Adrenal gland (tissue), 12 donors: ENCODE data around the gene CCDC177. TPM values are rescaled to one million over a fixed set of nuclear protein-coding genes. Genes with fewer than 3 reads are reported as not detected.

Experiments used
- DNase-seq, 7 donors: peaks; one replicate each; pipeline ENCODE4 v3.0.0-alpha.2; 2019 to 2020
- H3K27ac ChIP-seq, 5 donors: fragments of 200-600 bp; sonication (generic) in 4 of 5; 1 replicate in 3 of 5; 2 replicates in 2 of 5; pipeline versions ENCODE4 v1.5.1 to v1.8.0; 2016 to 2020; ENCODE audit warnings: mild to moderate bottlenecking in 1 of 5
- H3K27me3 ChIP-seq: fragments of 200-600 bp; 2 replicates; pipeline ENCODE4 v1.8.0; 2021
- H3K36me3 ChIP-seq, 2 donors: fragments of 200-600 bp; replicated peaks in 1 of 2; 1 replicate in 1 of 2; 2 replicates in 1 of 2; pipeline versions ENCODE4 v1.5.1 to v1.8.0; 2018 to 2022
- H3K4me1 ChIP-seq, 2 donors: fragments of 200-600 bp; replicated peaks in 1 of 2; 1 replicate in 1 of 2; 2 replicates in 1 of 2; pipeline versions ENCODE4 v1.5.1 to v1.8.0; 2018 to 2021
- H3K4me3 ChIP-seq, 4 donors: fragments of 200-600 bp; sonication (generic) in 3 of 4; one replicate each; pipeline ENCODE4 v1.5.1; 2016 to 2018
- H3K9me3 ChIP-seq, 3 donors: fragments of 200-600 bp; sonication (generic) in 1 of 3; replicated peaks in 1 of 3; 1 replicate in 2 of 3; 2 replicates in 1 of 3; pipeline versions ENCODE4 v1.5.1 to v1.8.0; 2016 to 2021
- POLR2A ChIP-seq, 2 donors: fragments of 450-650 bp; IDR thresholded peaks; one replicate each; pipeline ENCODE4 v1.6.1; 2017; ENCODE audit warnings: antibody characterized with exemption in 2 of 2, mild to moderate bottlenecking in 2 of 2, moderate library complexity in 1 of 2
- WGBS, 4 donors: extraction: QIAGEN DNeasy Blood & Tissue Kit in 2 of 4; methylation state at CpG; one replicate each; pipeline versions ENCODE4 v1.1.5 to v1.1.7; 2013 to 2017; 5-methylcytosine and 5-hydroxymethylcytosine counted together
- intact Hi-C, 2 donors: fragments of 100-400 bp; cut with DNase I; formaldehyde crosslinking; loops; one replicate each; pipeline versions ENCODE4 v1.14.1 to v1.15.0; 2022 to 2023
- polyA plus RNA-seq, 3 donors: library from polyadenylated mRNA; stranded (reverse); fragments of 200-250 nt in 2 of 3; fragments of 350-450 nt in 1 of 3; fragmentation: Illumina TruSeq in 1 of 3; extraction: RNeasy Lipid Tissue Mini Kit (QIAGEN cat#74804) in 1 of 3; gene quantifications; one replicate each; pipeline ENCODE4 v1.2.3, GENCODE V29; 2013 to 2014
- total RNA-seq, 9 donors: library from RNA; depleted of rRNA in 4 of 9; stranded (reverse); fragments of >200 nt in 4 of 9; fragments of 120-200 nt in 1 of 9; fragmentation: NEBNext Ultra II Directional in 1 of 9; extraction: Animal tissue kit (Norgen Biotek cat#: 25700) in 1 of 9; gene quantifications; one replicate each; pipeline versions ENCODE4 v1.1.0 to v1.2.4, GENCODE V29; 2013 to 2023
- TF ChIP-seq, protein P1 (sequence below), 6 experiments: fragments of 450-650 bp in 4 of 6; fragments of 200-600 bp in 2 of 6; sonication (generic) in 1 of 6; IDR thresholded peaks; 1 replicate in 5 of 6; 2 replicates in 1 of 6; pipeline versions ENCODE4 v1.5.1 to v1.8.0; 2016 to 2021; ENCODE audit warnings: antibody characterized with exemption in 6 of 6, mild to moderate bottlenecking in 2 of 6, moderate library complexity in 1 of 6
- donor health status: healthy with polysubstance abuse.
- donor health status: Bipolar disorder and iron deficiency.
- donor health status: DM: yes; HTN: yes; CAD: no.
- donor health status: DM: no; HTN: no; CAD: no.
- donor health status: DM: no; HTN: no; CAD: no.
- donor health status: DM: yes; HTN: yes; CAD: no.

CCDC177 gene
- total and polyA plus RNA-seq, 12 donors, result 0.04 to 0.61 (median 0.30) TPM; not detected in 3

DNA sequence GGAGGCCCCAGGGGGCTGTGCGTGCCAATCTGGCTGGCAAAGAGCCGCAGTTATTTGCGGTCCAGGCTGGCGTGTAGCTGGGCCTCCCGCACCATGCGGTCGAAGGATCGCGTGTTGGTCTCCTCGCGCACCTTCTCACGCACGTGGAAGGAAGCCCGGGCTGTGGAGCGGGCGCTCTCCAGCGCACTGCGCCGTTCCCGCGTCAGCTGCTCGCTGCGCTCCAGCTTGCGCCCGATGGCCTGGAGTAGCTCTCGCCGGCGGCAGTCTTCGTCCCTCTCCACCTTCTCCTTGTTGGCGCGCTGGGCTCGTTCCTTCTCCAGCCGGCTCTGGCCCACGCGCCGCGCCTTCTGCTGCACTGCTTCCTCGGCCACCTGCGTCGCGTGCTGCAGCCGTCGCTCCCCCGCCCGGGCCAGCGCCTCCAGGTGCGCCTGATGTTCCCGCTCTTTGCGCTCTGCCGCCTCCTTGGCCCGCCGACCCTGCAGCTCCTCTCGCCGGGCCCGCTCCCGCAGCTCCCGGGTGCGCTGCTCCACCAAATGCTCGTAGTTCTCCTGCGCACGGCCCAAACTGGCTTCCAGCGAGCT lies 3.1 kb downstream of the CCDC177 start:
- no peak for TF ChIP-seq POLR2A (IDR thresholded peaks at IDR 0.05)
- TF ChIP-seq, protein P1, sequence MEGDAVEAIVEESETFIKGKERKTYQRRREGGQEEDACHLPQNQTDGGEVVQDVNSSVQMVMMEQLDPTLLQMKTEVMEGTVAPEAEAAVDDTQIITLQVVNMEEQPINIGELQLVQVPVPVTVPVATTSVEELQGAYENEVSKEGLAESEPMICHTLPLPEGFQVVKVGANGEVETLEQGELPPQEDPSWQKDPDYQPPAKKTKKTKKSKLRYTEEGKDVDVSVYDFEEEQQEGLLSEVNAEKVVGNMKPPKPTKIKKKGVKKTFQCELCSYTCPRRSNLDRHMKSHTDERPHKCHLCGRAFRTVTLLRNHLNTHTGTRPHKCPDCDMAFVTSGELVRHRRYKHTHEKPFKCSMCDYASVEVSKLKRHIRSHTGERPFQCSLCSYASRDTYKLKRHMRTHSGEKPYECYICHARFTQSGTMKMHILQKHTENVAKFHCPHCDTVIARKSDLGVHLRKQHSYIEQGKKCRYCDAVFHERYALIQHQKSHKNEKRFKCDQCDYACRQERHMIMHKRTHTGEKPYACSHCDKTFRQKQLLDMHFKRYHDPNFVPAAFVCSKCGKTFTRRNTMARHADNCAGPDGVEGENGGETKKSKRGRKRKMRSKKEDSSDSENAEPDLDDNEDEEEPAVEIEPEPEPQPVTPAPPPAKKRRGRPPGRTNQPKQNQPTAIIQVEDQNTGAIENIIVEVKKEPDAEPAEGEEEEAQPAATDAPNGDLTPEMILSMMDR (IDR thresholded peaks at IDR 0.05), result no peak
- peaks cover 5 to 28% of the 10 kb centered on the region in 2 donors for H3K4me1 ChIP-seq
- DNase-seq, result no peak
- WGBS, 4 donors, result 14 to 48% (median 16%) methylated on average over 14 to 62 of the region's 62 CpGs
- no peak overlapping the region for H3K27ac ChIP-seq
- intact Hi-C loops, result loop anchor here (2.0 to 5.0 kb wide), 2 partner anchors 33 to 34 kb away; no protein-coding TSS in a partner anchor
- peaks cover 63% of the 10 kb centered on the region for H3K27me3 ChIP-seq
- peak overlapping the region in 1 of 4 donors; percentile 59 for H3K4me3 ChIP-seq
- no peaks in the 10 kb centered on the region for H3K36me3 ChIP-seq
- H3K9me3 ChIP-seq, result no peaks in the 10 kb centered on the region

DNA sequence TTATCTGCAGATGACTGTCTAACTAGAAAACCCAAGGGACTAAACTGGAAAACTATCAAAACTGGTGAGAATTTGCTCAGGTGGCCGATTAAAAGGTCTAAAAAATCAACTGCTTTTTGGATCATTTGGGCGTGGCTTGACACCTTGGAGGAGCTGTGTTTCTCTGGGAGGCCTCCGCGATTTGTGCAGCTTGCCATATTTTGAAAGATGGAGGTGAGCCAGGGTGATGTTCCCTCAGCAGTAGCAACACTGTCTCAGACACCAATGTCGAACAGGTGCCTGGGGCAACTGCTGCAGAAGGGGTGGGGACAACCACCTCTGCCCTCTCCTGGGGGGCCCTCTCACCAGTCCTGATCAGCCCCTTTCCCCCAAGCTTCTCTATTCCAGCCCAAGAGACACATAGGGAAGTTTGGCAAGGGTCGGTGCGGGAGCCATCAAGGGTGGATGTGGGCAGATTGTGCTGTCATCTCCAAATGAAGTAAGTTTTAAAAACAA lies 3.8 kb downstream of the CCDC177 start:
- H3K27me3 ChIP-seq, result peaks cover 57% of the 10 kb centered on the region
- H3K27ac ChIP-seq, result no peak overlapping the region
- WGBS, 4 donors, result 68 to 87% (median 80%) methylated on average over 7 of the region's 7 CpGs
- peaks cover 5 to 28% of the 10 kb centered on the region in 2 donors for H3K4me1 ChIP-seq
- H3K9me3 ChIP-seq, result no peaks in the 10 kb centered on the region
- H3K36me3 ChIP-seq, result no peaks in the 10 kb centered on the region
- TF ChIP-seq POLR2A (IDR thresholded peaks at IDR 0.05), result no peak
- TF ChIP-seq, protein P1 (IDR thresholded peaks at IDR 0.05), result no peak
- no peak overlapping the region for H3K4me3 ChIP-seq
- DNase-seq, result no peak
- intact Hi-C loops, result loop anchor here in 1 of 2 donors (5.0 kb wide), 1 partner anchor 34 kb away; no protein-coding TSS in a partner anchor

DNA sequence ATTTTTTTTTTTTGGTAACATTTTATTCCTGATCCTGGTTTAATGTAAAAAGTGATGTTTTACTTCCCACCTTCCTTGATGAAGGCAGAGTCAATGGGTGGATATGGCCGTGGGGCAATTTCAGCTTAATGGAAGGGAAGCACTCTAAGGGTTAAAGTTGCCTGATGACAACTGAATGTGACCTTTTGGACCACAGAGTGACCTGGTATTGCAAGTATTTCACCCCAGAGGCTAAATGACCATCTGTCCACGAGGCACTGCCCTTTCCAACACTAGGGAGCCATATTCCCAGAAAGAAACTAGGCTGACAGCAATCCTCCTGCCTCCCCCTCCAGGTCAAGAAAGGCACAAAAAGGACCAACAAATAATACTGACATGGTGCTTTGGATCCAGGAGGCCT lies 4.8 kb downstream of the CCDC177 start:
- Histone ChIP-seq H3K27ac (no peak overlapping the region), H3K36me3 (no peaks in the 10 kb centered on the region), H3K9me3 (no peaks in the 10 kb centered on the region), H3K27me3 (peaks cover 63% of the 10 kb centered on the region), H3K4me3 (no peak overlapping the region), H3K4me1 (peaks cover 5 to 27% of the 10 kb centered on the region in 2 donors)
- TF ChIP-seq, protein P1 (IDR thresholded peaks at IDR 0.05), result no peak
- TF ChIP-seq POLR2A (IDR thresholded peaks at IDR 0.05), result no peak
- WGBS, 4 donors, result 45 to 60% (median 48%) methylated on average over 2 of the region's 2 CpGs
- DNase-seq, result no peak
- intact Hi-C loops, result loop anchor here in 1 of 2 donors (5.0 kb wide), 1 partner anchor 33 kb away; no protein-coding TSS in a partner anchor

DNA sequence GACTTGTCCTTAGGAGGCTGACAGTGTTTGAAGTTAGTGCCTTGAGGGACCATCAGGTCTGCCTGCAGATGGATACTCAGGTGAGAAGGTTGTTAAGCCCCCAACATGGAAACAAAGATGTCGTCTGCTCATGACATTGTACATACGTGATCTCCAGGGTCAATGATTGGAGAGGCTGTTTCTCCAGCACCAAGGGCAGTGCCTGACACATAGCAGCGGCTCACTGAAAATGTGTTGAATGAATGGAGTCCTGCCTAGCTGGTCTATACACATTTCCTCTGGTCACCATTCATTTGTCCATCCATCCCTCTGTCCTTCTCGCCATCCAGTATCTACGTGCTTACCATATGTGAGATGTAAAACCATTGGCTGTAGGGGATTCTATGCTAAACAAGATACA lies 7.1 kb downstream of the CCDC177 start:
- intact Hi-C loops, result no loop called here
- H3K9me3 ChIP-seq, result no peaks in the 10 kb centered on the region
- peaks cover 5 to 12% of the 10 kb centered on the region in 2 donors for H3K4me1 ChIP-seq
- WGBS, 4 donors, result 65 to 79% (median 70%) methylated on average over 5 of the region's 5 CpGs
- no peak overlapping the region for H3K27ac ChIP-seq
- TF ChIP-seq POLR2A (IDR thresholded peaks at IDR 0.05), result no peak
- TF ChIP-seq, protein P1 (IDR thresholded peaks at IDR 0.05), result no peak
- H3K4me3 ChIP-seq, result no peak overlapping the region
- no peak for DNase-seq
- H3K36me3 ChIP-seq, result no peaks in the 10 kb centered on the region
- H3K27me3 ChIP-seq, result peaks cover 58% of the 10 kb centered on the region
